GM12874 (cell line): ENCODE data around the gene MARCOL.

Experiments
- TF ChIP-seq, protein P1 (sequence below): IDR thresholded peaks from 2 replicates; pipeline ENCODE4 v1.5.1; 2011; ENCODE audit warnings: low read depth, mild to moderate bottlenecking, control low read depth, low read length, moderate library complexity; ENCODE audit not compliant: insufficient read depth

The MARCOL gene

DNA sequence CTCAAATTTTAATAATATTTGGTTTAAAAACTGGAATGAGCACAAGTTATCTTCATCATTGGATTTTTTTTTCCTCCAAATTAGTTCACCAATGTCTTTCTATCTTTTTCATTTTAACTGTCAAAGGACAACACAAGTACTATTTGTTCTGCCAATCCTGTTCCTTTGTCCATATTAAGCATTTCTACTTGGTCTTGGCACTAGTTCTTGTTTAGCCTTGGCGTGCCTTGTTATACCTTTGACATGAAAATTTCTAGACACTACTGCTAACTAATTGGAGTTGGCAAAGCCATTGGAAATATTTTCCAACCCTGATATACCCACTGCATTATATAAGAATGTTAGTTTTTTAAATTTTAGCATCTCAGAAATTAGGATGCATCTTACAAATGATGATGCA, 31.7 kb upstream of the MARCOL start:
- TF ChIP-seq, protein P1, sequence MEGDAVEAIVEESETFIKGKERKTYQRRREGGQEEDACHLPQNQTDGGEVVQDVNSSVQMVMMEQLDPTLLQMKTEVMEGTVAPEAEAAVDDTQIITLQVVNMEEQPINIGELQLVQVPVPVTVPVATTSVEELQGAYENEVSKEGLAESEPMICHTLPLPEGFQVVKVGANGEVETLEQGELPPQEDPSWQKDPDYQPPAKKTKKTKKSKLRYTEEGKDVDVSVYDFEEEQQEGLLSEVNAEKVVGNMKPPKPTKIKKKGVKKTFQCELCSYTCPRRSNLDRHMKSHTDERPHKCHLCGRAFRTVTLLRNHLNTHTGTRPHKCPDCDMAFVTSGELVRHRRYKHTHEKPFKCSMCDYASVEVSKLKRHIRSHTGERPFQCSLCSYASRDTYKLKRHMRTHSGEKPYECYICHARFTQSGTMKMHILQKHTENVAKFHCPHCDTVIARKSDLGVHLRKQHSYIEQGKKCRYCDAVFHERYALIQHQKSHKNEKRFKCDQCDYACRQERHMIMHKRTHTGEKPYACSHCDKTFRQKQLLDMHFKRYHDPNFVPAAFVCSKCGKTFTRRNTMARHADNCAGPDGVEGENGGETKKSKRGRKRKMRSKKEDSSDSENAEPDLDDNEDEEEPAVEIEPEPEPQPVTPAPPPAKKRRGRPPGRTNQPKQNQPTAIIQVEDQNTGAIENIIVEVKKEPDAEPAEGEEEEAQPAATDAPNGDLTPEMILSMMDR, result no peak

- TF ChIP-seq, protein P1, result no peak
Observed at GRCh38 chr5:148208226-148208625, 30.1 kb upstream of the MARCOL start.

GRCh38 chr5:148209151-148209770, 29.1 kb upstream of the MARCOL start:
- TF ChIP-seq, protein P1, result no peak

DNA sequence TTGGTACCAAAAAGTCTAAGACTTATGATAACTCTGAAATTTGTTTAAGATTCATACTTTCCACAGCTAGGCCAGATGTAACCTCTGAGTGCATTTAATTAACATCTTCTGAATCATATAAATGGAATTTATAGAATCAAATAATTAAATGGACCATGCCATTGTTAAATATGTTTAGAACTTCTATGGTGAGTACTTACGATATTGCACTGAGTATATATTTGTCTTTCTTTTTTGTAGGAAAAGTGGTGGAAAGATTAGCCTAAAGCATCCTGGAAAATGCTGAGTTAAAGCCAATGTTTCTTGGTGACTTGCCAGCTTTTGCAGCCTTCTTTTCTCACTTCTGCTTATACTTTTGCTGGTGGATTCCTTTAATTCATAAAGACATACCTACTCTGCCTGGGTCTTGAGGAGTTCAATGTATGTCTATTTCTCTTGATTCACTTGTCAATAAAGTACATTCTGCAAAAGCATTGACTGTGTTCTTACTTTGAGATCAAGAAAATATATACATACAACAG, 23.6 kb upstream of the MARCOL start:
- TF ChIP-seq, protein P1, result no peak

GRCh38 chr5:148221508-148221907, 16.8 kb upstream of the MARCOL start:
- TF ChIP-seq, protein P1, result no peak

DNA sequence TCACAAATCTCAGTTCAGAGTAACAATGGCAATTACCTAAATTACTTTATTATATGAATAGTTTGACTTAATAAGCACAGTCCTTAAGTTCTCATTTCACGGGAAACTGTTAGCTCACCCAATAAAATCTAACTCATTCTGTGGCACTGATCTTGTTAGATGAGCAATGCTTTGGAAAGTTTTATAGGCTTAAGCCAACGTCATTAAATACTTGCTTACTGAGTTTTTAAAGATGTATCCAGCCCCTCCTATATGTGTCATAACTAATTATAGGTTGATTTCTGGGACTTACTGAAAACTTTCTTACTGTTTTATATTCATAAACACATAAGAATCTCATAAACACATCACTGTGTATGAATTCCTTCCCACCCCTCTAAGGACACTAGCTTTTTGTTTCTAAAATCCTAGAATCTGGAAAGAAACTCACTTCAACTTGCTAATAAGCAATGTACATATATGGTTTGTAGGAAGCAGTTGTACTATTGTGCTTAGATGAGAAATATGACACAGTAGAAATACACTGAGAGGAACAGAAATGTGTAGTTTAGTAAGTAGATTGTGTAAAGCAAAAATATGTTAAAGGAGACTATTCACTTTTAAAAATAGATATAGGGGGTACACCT, 14.1 kb upstream of the MARCOL start:
- TF ChIP-seq, protein P1, result no peak

GRCh38 chr5:148228392-148228984, 9.8 kb upstream of the MARCOL start:
- TF ChIP-seq, protein P1, result no peak
